ENCODE results near the gene CLN5.
"Not testable (repeated sequence)": the region's sequence is repeated elsewhere in the genome, so short reads cannot be mapped to it uniquely, and the experiment has no call there.

DNA sequence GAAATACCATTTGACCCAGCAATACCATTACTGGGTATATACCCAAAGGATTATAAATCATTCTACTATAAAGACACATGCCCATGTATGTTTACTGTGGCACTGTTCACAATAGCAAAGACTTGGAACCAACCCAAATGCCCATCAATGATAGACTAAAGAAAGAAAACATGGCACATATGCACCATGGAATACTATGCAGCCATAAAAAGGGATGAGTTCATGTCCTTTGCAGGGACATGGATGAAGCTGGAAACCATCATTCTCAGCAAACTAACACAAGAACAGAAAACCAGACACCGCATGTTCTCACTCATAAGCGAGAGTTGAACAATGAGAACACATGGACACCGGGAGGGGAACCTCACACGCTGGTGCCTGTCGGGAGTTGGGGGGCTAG is 17.8 kb downstream of the CLN5 start:
- TF ChIP-seq, protein P1, sequence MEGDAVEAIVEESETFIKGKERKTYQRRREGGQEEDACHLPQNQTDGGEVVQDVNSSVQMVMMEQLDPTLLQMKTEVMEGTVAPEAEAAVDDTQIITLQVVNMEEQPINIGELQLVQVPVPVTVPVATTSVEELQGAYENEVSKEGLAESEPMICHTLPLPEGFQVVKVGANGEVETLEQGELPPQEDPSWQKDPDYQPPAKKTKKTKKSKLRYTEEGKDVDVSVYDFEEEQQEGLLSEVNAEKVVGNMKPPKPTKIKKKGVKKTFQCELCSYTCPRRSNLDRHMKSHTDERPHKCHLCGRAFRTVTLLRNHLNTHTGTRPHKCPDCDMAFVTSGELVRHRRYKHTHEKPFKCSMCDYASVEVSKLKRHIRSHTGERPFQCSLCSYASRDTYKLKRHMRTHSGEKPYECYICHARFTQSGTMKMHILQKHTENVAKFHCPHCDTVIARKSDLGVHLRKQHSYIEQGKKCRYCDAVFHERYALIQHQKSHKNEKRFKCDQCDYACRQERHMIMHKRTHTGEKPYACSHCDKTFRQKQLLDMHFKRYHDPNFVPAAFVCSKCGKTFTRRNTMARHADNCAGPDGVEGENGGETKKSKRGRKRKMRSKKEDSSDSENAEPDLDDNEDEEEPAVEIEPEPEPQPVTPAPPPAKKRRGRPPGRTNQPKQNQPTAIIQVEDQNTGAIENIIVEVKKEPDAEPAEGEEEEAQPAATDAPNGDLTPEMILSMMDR (IDR thresholded peaks at IDR 0.05), result not testable (repeated sequence)
- not testable (repeated sequence) for TF ChIP-seq POLR2A (IDR thresholded peaks at IDR 0.05)

Measured in esophagus squamous epithelium (tissue), 4 donors.